OCI-LY3 (cell line): ENCODE results near the gene LRP1-AS.

Experiments used
- EZH2phosphoT487 ChIP-seq: fragments of 200-600 bp; shearing (Covaris generic); IDR thresholded peaks from 2 replicates; pipeline ENCODE4 v1.6.1; 2018; ENCODE audit warnings: antibody characterized with exemption, mixed run types, low read depth
- TF ChIP-seq, protein P1 (sequence below): fragments of 200-600, 300-600 bp; sonication (generic); IDR thresholded peaks from 2 replicates; pipeline ENCODE4 v1.5.1; 2014; ENCODE audit warnings: antibody characterized with exemption, low read length, low read depth

DNA sequence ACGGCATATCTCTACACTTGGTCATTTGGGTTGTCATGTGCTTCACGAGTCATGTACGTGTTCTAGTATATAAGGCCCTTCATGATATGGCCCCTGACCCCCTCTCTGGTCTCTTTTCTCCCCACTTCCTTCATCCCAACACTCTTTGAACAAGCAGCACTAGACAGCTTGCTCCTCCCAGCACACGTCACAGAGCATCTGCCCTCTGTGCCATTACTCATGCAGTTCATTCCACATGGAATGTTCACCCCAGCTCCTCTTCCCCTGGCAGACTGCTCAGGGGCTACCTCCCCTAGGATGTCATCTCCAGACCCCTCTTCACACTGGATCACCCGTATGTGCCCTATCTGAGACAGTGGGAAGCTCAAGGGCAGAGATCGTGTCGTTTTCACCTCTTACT lies 14.1 kb upstream of the LRP1-AS start:
- TF ChIP-seq, protein P1, sequence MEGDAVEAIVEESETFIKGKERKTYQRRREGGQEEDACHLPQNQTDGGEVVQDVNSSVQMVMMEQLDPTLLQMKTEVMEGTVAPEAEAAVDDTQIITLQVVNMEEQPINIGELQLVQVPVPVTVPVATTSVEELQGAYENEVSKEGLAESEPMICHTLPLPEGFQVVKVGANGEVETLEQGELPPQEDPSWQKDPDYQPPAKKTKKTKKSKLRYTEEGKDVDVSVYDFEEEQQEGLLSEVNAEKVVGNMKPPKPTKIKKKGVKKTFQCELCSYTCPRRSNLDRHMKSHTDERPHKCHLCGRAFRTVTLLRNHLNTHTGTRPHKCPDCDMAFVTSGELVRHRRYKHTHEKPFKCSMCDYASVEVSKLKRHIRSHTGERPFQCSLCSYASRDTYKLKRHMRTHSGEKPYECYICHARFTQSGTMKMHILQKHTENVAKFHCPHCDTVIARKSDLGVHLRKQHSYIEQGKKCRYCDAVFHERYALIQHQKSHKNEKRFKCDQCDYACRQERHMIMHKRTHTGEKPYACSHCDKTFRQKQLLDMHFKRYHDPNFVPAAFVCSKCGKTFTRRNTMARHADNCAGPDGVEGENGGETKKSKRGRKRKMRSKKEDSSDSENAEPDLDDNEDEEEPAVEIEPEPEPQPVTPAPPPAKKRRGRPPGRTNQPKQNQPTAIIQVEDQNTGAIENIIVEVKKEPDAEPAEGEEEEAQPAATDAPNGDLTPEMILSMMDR, result no peak
- TF ChIP-seq EZH2phosphoT487, result no peak
